ENCODE results near the gene ERVFRD-1. TPM values are rescaled to one million over a fixed set of nuclear protein-coding genes. Genes with fewer than 3 reads are reported as not detected.

Gene ERVFRD-1
- total RNA-seq, 1 experiment from 2014 or later, result not detected

DNA sequence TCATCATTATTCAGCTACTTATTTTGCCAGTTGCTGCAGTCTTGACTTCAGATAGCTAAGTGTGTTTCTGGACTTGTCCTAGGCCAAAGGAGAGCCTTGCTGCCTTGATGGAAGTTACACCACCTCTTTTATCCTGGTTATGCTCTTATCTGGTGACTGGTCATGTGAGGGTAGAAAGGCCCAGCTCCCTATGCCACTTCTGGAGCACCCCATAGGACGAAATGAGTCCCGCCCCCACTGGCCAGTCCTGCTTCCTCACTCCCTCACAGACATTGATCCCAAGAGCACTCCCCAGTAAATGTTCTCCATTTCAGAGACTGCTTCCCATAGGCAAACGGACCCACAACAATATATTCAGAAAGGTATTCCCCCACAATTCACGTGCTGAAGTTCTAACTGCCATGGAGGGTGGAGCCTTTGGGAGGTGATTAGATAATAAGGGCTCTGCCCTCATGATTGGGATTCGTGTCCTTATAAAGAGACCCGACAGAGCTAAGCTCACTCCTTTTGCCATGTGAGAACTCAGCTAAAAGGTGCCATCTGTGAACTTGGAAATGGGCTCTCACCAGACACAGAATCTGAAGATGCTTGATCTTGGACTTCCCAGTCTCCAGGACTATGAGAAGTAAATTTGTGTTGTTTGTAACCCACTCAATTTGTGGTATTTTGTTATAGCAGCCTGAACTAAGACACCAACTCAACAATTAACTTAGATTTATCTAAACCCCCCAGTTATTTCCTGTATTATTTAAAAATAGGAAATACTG lies 45.9 kb downstream of the ERVFRD-1 start:
- no peak for DNase-seq (ENCODE audit: low read depth)
- in situ Hi-C loops (cut with HindIII; ENCODE audit: low pct_unique_long_range_greater_than_20kb, low sequenced_read_pairs), result no loop called here

DNA sequence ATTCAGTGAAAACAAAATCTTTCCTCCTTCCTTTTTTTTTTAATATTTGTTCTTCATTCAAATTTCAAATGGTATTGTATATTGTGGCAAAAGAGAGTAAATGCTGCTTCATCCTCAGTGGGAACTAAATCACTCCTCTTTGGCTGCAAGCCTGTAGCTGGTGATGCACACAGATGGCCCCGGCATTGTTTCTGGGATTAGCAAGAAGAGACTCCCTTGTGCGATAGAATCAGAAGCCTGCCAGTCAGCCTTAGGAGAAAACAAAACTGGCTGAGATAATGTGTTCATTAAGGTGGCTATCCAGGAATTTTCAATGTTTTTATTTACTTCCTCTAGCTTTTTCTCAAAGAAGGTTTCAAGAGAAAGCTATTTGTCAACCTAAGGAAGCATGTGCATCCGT lies 46.7 kb downstream of the ERVFRD-1 start:
- no peak for DNase-seq (ENCODE audit: low read depth)
- in situ Hi-C loops (cut with HindIII; ENCODE audit: low pct_unique_long_range_greater_than_20kb, low sequenced_read_pairs), result no loop called here

DNA sequence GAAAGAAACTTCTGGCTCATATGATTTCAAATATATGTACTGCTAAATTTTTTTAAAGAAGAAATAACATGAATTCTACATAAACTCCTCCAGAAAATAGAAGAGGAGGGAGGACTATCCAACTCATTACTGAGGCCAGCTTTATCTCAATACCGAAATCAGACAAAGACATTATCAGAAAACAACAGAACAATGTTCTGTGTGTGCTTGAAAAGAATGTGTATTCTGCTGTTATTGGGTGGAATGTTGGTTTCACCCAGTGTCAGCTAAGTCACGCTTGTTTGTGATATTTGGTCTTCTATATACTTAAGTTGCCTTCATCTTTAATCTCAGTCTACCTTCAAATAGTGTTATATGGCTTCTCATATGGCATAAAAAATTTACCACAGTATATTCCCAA lies 48.8 kb downstream of the ERVFRD-1 start:
- DNase-seq (ENCODE audit: low read depth), result no peak
- in situ Hi-C loops (cut with HindIII; ENCODE audit: low pct_unique_long_range_greater_than_20kb, low sequenced_read_pairs), result no loop called here

DNA sequence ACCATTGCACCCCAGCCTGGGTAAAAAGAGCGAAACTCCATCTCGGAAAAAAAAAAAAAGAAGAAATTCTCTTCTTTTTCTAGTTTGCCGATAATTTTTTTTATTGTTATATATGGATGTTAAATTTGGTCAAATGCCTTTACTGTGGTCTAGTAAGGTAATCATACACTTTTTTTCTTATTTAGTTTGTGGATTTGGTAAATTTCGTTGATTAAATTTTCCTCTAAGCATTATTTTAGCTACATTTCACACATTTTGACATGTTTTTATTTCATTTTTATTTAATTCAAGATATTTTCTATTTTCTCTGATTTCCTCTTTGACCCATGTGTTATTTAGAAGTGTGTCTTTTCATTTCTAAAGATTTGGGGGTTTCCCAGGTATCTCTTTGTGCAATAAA lies 49.4 kb downstream of the ERVFRD-1 start:
- in situ Hi-C loops (cut with HindIII; ENCODE audit: low pct_unique_long_range_greater_than_20kb, low sequenced_read_pairs), result no loop called here
- no peak for DNase-seq (ENCODE audit: low read depth)

DNA sequence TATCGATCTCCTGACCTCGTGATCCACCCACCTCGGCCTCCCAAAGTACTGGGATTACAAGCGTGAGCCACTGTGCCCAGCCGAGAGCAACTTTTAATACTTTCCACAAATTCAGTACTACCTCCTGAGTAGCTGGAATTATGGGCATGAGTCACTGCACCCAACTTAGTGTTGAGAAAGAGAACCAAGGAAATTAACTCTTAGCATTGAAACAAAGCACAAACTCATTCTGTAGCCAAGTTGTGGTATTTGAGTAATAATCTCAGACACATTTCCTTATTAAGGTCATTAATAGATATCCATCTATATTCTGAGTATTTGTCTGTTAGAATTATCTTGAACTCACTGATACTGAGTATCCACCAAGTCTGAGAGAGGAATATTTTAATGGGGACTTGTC lies 53.1 kb downstream of the ERVFRD-1 start:
- in situ Hi-C loops (cut with HindIII; ENCODE audit: low pct_unique_long_range_greater_than_20kb, low sequenced_read_pairs), result no loop called here

DNA sequence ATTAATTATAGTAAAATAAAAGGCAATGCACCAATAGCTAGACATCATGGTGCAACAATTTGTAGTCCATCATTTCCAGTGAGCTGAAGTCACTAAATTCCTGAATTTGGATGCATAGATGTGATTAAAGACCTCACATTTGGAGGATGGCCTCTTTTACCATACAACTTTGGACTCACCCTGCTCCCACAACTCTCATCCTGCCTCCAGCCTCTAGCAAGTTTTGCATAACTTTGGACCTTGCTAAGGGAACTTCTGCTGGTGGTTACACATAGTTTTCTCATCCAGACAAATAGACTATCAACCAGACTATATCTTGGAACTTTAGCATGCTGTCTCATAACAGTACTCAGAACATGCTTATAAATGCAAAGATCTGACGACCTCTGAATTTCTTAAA lies 54.7 kb downstream of the ERVFRD-1 start:
- in situ Hi-C loops (cut with HindIII; ENCODE audit: low pct_unique_long_range_greater_than_20kb, low sequenced_read_pairs), result no loop called here
- no peak for DNase-seq (ENCODE audit: low read depth)

More for the DNA sequence above, 53.1 kb downstream of the ERVFRD-1 start:
- DNase-seq (ENCODE audit: low read depth), result no peak

DNA sequence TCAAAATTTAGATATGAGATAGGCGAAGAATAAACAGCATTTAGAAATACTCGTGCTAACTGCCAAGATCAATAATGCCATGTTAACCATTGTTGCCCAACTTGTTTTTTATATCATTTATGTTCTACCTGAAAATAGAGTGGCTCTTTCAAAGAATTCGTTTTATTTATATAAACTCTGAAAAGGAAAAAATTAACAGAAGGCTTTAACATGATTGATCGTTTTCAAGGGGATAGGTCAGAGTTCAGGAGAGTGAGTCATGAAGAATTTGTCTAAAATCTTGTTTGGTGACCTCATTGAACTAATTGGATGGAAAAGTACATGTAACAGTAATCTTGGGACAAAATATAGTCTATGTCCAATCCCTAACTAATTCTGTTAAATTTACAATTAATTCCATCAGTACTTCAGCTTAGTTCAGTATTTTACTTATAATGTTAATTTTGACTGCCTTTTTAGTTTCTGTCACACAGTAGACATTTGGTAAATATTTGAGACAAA lies 56.3 kb downstream of the ERVFRD-1 start:
- DNase-seq (ENCODE audit: low read depth), result peak; percentile 87

DNA sequence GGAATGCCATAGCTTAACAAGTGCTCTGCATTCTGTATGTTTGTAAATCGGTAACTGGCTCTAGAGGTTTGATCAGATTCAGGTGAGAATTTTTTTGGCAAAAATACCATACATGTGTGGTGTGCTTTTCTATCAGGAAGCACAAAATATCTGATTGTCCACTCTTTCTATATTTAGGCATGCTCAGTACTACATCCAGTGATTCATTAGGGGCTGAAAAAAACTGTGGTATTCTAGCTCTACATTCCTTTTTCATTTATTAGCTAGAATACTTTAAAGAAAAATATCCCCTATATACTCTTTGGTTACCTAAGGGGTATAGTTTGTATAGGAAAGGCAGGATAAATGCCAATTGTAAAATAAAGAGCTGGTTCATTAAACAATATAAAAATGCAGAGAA lies 56.8 kb downstream of the ERVFRD-1 start:
- in situ Hi-C loops (cut with HindIII; ENCODE audit: low pct_unique_long_range_greater_than_20kb, low sequenced_read_pairs), result no loop called here
- no peak for DNase-seq (ENCODE audit: low read depth)

More for the DNA sequence above, 56.3 kb downstream of the ERVFRD-1 start:
- in situ Hi-C loops (cut with HindIII; ENCODE audit: low pct_unique_long_range_greater_than_20kb, low sequenced_read_pairs), result no loop called here

DNA sequence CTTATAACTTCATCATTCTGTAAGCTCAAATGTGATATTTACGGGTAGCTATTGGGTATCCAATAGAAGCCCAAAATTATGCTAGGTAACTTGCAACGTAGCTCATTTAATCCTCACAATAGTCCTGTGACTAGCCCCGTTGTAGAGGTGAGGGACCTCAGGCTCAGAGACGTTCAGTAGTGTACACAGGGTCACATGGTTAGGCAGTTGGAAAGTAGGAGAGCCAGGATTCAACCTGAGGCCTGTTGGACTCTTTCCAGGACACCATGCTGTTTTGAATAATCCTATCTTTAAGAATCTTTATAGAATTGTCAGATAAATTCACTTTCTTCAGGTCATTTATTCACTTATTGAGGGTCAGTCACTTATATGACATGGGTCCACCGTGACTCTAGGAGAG lies 58.2 kb downstream of the ERVFRD-1 start:
- in situ Hi-C loops (cut with HindIII; ENCODE audit: low pct_unique_long_range_greater_than_20kb, low sequenced_read_pairs), result no loop called here
- no peak for DNase-seq (ENCODE audit: low read depth)

Other genes with a start within 250 kb of the ERVFRD-1 start
- gene GCM2, start 229.7 kb downstream of the ERVFRD-1 start, total RNA-seq (2014; rRNA removed; shearing (Covaris generic); ENCODE audit: low replicate concordance), result not detected in 2 replicates
- 0.37 TPM in 1 of 2 replicates, not detected in the other for gene SYCP2L, start 224.7 kb downstream of the ERVFRD-1 start, total RNA-seq (2014; rRNA removed; shearing (Covaris generic); ENCODE audit: low replicate concordance)
- 13.6 and 14.6 TPM in 2 replicates for gene ELOVL2, start 67.4 kb downstream of the ERVFRD-1 start, total RNA-seq (2014; rRNA removed; shearing (Covaris generic); ENCODE audit: low replicate concordance)
- 17.2 and 18.4 TPM in 2 replicates for gene SMIM13, start 17.9 kb downstream of the ERVFRD-1 start, total RNA-seq (2014; rRNA removed; shearing (Covaris generic); ENCODE audit: low replicate concordance)
- 5.2 and 7.9 TPM in 2 replicates for gene NEDD9, start 120.9 kb upstream of the ERVFRD-1 start, total RNA-seq (2014; rRNA removed; shearing (Covaris generic); ENCODE audit: low replicate concordance)